Gastroesophageal sphincter (tissue), 4 donors: ENCODE results near the gene OPCML. TPM values are rescaled to one million over a fixed set of nuclear protein-coding genes. Genes with fewer than 3 reads are reported as not detected.

Experiments used
- ATAC-seq: fragments of 150-250 bp; one replicate; pipeline ENCODE4 v1.9.1; 2016; ENCODE audit warnings: mild to moderate bottlenecking, moderate library complexity
- H3K27ac ChIP-seq, 4 donors: fragments of 200-600 bp; sonication (generic) in 3 of 4; 1 replicate in 3 of 4; 2 replicates in 1 of 4; pipeline ENCODE4 v1.5.1; 2016 to 2019
- H3K27me3 ChIP-seq: fragments of 200-600 bp; sonication (generic); one replicate; pipeline ENCODE4 v1.5.1; 2019
- H3K36me3 ChIP-seq, 2 donors: fragments of 200-600 bp; sonication (generic); one replicate each; pipeline ENCODE4 v1.5.1; 2019; ENCODE audit warnings: control low read depth in 1 of 2
- H3K4me1 ChIP-seq, 3 donors: fragments of 200-600 bp; sonication (generic); 1 replicate in 2 of 3; 2 replicates in 1 of 3; pipeline ENCODE4 v1.5.1; 2016 to 2019; ENCODE audit warnings: control low read depth in 2 of 3
- H3K4me3 ChIP-seq, 2 donors: fragments of 200-600 bp; sonication (generic); one replicate each; pipeline ENCODE4 v1.5.1; 2019; ENCODE audit warnings: mild to moderate bottlenecking in 1 of 2, moderate library complexity in 1 of 2
- H3K9me3 ChIP-seq, 3 donors: fragments of 200-600 bp; sonication (generic); one replicate each; pipeline ENCODE4 v1.5.1; 2017 to 2019; ENCODE audit warnings: control low read depth in 2 of 3
- CTCF ChIP-seq, 4 experiments: fragments of 200-600 bp in 2 of 4; fragments of 450-650 bp in 2 of 4; sonication (generic) in 1 of 4; IDR thresholded peaks; one replicate each; pipeline ENCODE4 v1.5.1; 2017 to 2019; ENCODE audit warnings: antibody characterized with exemption in 4 of 4, mild to moderate bottlenecking in 2 of 4, moderate library complexity in 2 of 4
- EP300 ChIP-seq: sonication (generic); formaldehyde crosslinking; IDR thresholded peaks from one replicate; pipeline ENCODE4 v1.6.1; 2017; ENCODE audit warnings: antibody characterized with exemption, mild to moderate bottlenecking
- POLR2A ChIP-seq, 2 donors: fragments of 450-650 bp; IDR thresholded peaks; one replicate each; pipeline ENCODE4 v1.6.1; 2017; ENCODE audit warnings: antibody characterized with exemption in 2 of 2, mild to moderate bottlenecking in 2 of 2, moderate library complexity in 1 of 2
- POLR2AphosphoS5 ChIP-seq: sonication (generic); formaldehyde crosslinking; IDR thresholded peaks from one replicate; pipeline ENCODE4 v1.6.1; 2017; ENCODE audit warnings: antibody characterized with exemption
- WGBS, 2 donors: methylation state at CpG; one replicate each; pipeline ENCODE4 v1.1.5; 2018; ENCODE audit warnings: low coverage in 1 of 2; 5-methylcytosine and 5-hydroxymethylcytosine counted together
- total RNA-seq, 4 donors: library from RNA; depleted of rRNA; stranded (reverse); fragments of >200 nt; gene quantifications; one replicate each; pipeline ENCODE4 v1.1.0, GENCODE V29; 2016

OPCML gene
- total RNA-seq, 4 donors from 2014 or later: 0.13 to 0.93 (median 0.33) TPM

- no peaks in the 10 kb centered on the region for H3K36me3 ChIP-seq
- no peaks in the 10 kb centered on the region for H3K4me1 ChIP-seq
- H3K27me3 ChIP-seq: peaks cover 24% of the 10 kb centered on the region
- 38 to 64% methylated on average over 6 to 9 of the region's 10 CpGs for WGBS, 2 donors
- no peak overlapping the region for H3K27ac ChIP-seq
- no peak for ATAC-seq
- H3K4me3 ChIP-seq: no peak overlapping the region
- TF ChIP-seq POLR2AphosphoS5: no peak
- TF ChIP-seq EP300: no peak
- no peak for TF ChIP-seq CTCF (IDR thresholded peaks at IDR 0.05)
- no peak for TF ChIP-seq POLR2A (IDR thresholded peaks at IDR 0.05)
- no peaks in the 10 kb centered on the region for H3K9me3 ChIP-seq
Observed at GRCh38 chr11:133541021-133541719, 8.9 kb upstream of the OPCML start.

DNA sequence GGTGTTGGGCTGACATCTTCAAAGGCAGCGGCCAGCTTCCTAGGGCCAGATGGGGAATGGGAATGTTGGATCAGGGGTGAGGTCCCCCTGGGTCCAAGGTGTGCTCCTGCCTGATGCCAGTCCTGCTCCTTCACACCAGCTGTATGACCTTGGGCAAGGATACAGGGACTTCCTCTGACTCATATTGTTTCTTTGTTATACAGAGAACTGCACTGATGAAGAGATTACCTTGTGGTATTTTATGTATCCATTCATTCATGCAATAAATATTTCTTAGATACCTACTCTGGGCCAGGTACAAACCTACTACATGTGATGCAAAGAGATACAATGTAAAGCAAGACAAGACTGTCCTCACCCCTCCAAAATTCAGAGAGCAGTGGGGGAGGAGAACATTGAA lies 3.9 kb upstream of the OPCML start:
- Histone ChIP-seq H3K4me3 (no peak overlapping the region), H3K4me1 (no peaks in the 10 kb centered on the region), H3K9me3 (no peaks in the 10 kb centered on the region), H3K27ac (no peak overlapping the region), H3K27me3 (peaks cover 48% of the 10 kb centered on the region), H3K36me3 (no peaks in the 10 kb centered on the region)
- WGBS, 2 donors: no CpG with 5 or more reads among the region's 1 CpG
- TF ChIP-seq POLR2AphosphoS5 (no peak), POLR2A (IDR thresholded peaks at IDR 0.05) (no peak), CTCF (IDR thresholded peaks at IDR 0.05) (no peak), EP300 (no peak)
- ATAC-seq: no peak

DNA sequence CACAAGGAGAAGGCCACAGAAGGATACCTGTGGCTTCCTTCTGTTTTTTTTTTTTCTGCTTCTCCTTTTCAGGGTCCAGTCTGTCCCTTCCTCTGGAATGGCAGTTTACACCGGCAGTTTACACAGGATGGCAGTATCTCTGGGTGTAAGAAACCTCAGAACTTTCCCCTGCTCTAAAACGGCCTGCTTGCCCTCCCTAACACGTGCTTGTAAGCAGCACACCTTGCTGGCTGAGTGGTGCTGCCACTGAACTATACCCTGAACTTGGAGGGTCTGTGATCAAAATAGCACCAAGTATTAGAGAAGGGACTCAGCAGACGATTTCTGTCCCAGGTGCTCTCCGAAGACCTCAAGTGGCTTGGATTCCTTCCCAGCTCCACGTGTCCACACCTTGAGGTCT lies 904 bp upstream of the OPCML start:
- peaks cover 67% of the 10 kb centered on the region for H3K27me3 ChIP-seq
- no peak for TF ChIP-seq POLR2A (IDR thresholded peaks at IDR 0.05)
- no peak for TF ChIP-seq CTCF (IDR thresholded peaks at IDR 0.05)
- TF ChIP-seq EP300: no peak
- TF ChIP-seq POLR2AphosphoS5: no peak
- H3K36me3 ChIP-seq: no peaks in the 10 kb centered on the region
- ATAC-seq: no peak
- no peak overlapping the region for H3K4me3 ChIP-seq
- 57 to 100% methylated on average over 1 to 4 of the region's 6 CpGs for WGBS, 2 donors
- no peaks in the 10 kb centered on the region for H3K9me3 ChIP-seq
- H3K27ac ChIP-seq: no peak overlapping the region
- H3K4me1 ChIP-seq: no peaks in the 10 kb centered on the region

DNA sequence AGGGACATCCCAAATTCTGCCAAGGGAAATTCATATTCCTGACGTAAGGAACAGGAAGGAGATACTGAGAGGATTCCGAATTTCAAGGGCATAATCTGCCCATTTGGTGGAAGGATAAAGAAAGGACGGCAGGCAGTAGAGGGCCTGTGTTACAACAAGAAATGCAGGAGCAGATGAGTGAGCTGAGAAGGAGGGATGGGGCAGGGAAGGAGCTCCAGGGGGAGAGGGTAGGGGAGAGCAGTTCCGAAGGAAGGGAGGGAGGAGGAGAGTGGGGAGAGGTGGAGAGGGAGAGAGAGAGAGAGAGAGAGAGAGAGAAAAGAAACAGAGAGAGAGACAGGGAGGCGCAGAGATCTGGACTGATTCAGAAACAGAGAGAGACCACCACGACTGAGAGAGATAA lies 843 bp downstream of the OPCML start:
- no peak for ATAC-seq
- no peaks in the 10 kb centered on the region for H3K36me3 ChIP-seq
- TF ChIP-seq EP300 (no peak), POLR2AphosphoS5 (no peak)
- H3K4me1 ChIP-seq: no peaks in the 10 kb centered on the region
- peaks cover 82% of the 10 kb centered on the region for H3K27me3 ChIP-seq
- no peak overlapping the region for H3K27ac ChIP-seq
- H3K4me3 ChIP-seq: peak overlapping the region in 1 of 2 donors; percentile 29
- 0 to 4% methylated on average over 5 to 6 of the region's 6 CpGs for WGBS, 2 donors
- no peaks in the 10 kb centered on the region for H3K9me3 ChIP-seq

DNA sequence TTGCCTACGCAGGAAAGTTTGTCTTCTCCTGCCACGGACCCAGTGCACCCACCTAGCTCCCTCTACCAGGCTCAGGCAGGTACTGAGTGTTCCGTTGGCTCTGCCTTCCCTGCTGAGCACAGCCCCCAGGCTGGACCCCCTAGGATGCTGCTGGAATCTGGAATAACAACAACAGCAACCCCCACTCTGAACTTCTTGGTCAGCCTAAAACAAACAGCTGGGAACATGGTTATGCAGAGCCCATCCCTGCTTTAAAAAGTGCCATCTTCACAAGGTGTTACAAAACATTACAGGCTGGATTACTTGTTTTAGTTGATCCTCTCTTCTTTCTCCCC lies 1.8 kb downstream of the OPCML start:
- no peak overlapping the region for H3K4me3 ChIP-seq
- no CpG with 5 or more reads among the region's 3 CpGs for WGBS, 2 donors
- no peak for TF ChIP-seq POLR2AphosphoS5
- no peak for TF ChIP-seq EP300
- TF ChIP-seq POLR2A (IDR thresholded peaks at IDR 0.05): no peak
- no peak for TF ChIP-seq CTCF (IDR thresholded peaks at IDR 0.05)
- peaks cover 90% of the 10 kb centered on the region for H3K27me3 ChIP-seq
- no peak for ATAC-seq
- no peaks in the 10 kb centered on the region for H3K9me3 ChIP-seq
- no peaks in the 10 kb centered on the region for H3K4me1 ChIP-seq
- H3K36me3 ChIP-seq: no peaks in the 10 kb centered on the region
- no peak overlapping the region for H3K27ac ChIP-seq
